Gastroesophageal sphincter (tissue), 3 donors: ENCODE data around the gene HPSE2.
"Not testable (repeated sequence)": the region's sequence is repeated elsewhere in the genome, so short reads cannot be mapped to it uniquely, and the experiment has no call there.

ENCODE experiments used
- POLR2A ChIP-seq, 2 donors: fragments of 450-650 bp; IDR thresholded peaks; one replicate each; pipeline ENCODE4 v1.6.1; 2017; ENCODE audit warnings: antibody characterized with exemption in 2 of 2, mild to moderate bottlenecking in 2 of 2, moderate library complexity in 1 of 2
- POLR2AphosphoS5 ChIP-seq: sonication (generic); formaldehyde crosslinking; IDR thresholded peaks from one replicate; pipeline ENCODE4 v1.6.1; 2017; ENCODE audit warnings: antibody characterized with exemption
- TF ChIP-seq, protein P1 (sequence below), 4 experiments: fragments of 200-600 bp in 2 of 4; fragments of 450-650 bp in 2 of 4; sonication (generic) in 1 of 4; IDR thresholded peaks; one replicate each; pipeline ENCODE4 v1.5.1; 2017 to 2019; ENCODE audit warnings: antibody characterized with exemption in 4 of 4, mild to moderate bottlenecking in 2 of 4, moderate library complexity in 2 of 4

- TF ChIP-seq POLR2AphosphoS5; POLR2A (IDR thresholded peaks at IDR 0.05): not testable (repeated sequence)
- TF ChIP-seq, protein P1, sequence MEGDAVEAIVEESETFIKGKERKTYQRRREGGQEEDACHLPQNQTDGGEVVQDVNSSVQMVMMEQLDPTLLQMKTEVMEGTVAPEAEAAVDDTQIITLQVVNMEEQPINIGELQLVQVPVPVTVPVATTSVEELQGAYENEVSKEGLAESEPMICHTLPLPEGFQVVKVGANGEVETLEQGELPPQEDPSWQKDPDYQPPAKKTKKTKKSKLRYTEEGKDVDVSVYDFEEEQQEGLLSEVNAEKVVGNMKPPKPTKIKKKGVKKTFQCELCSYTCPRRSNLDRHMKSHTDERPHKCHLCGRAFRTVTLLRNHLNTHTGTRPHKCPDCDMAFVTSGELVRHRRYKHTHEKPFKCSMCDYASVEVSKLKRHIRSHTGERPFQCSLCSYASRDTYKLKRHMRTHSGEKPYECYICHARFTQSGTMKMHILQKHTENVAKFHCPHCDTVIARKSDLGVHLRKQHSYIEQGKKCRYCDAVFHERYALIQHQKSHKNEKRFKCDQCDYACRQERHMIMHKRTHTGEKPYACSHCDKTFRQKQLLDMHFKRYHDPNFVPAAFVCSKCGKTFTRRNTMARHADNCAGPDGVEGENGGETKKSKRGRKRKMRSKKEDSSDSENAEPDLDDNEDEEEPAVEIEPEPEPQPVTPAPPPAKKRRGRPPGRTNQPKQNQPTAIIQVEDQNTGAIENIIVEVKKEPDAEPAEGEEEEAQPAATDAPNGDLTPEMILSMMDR (IDR thresholded peaks at IDR 0.05) = not testable (repeated sequence)
These were observed 102.8 kb downstream of the HPSE2 start for GRCh38 chr10:99132897-99133296.
